Activated naive CD8-positive, alpha-beta T cell treated with anti-CD3 and anti-CD28 coated beads for 36 hours (primary cell): ENCODE data around the gene CDKN2B-AS1. TPM values are rescaled to one million over a fixed set of nuclear protein-coding genes. Genes with fewer than 3 reads are reported as not detected.
"Not testable (repeated sequence)": the region's sequence is repeated elsewhere in the genome, so short reads cannot be mapped to it uniquely, and the experiment has no call there.

Source experiments
- DNase-seq: peaks from one replicate; pipeline ENCODE4 v3.0.0; 2021
- H3K27ac Mint-ChIP-seq: one replicate; pipeline ENCODE4 v1.8.0; 2022; ENCODE audit warnings: mild to moderate bottlenecking, moderate library complexity, mixed read lengths
- H3K27me3 Mint-ChIP-seq: one replicate; pipeline ENCODE4 v1.8.0; 2022; ENCODE audit warnings: mild to moderate bottlenecking, mixed read lengths
- H3K36me3 Mint-ChIP-seq: one replicate; pipeline ENCODE4 v1.8.0; 2021; ENCODE audit warnings: mild to moderate bottlenecking, mixed read lengths
- H3K4me1 Mint-ChIP-seq: one replicate; pipeline ENCODE4 v1.8.0; 2021; ENCODE audit warnings: mixed read lengths
- H3K4me3 Mint-ChIP-seq: one replicate; pipeline ENCODE4 v1.8.0; 2022; ENCODE audit warnings: mild to moderate bottlenecking, moderate library complexity, mixed read lengths
- H3K9me3 Mint-ChIP-seq: one replicate; pipeline ENCODE4 v1.8.0; 2022; ENCODE audit warnings: mixed read lengths
- total RNA-seq, 2 experiments: library from RNA; stranded (reverse); gene quantifications; one replicate each; pipeline ENCODE4 v1.2.3, GENCODE V29; 2021

CDKN2B-AS1 gene
- under 1 TPM in 1 of 2 experiments, not detected in 1; 0.10 TPM for total RNA-seq

DNA sequence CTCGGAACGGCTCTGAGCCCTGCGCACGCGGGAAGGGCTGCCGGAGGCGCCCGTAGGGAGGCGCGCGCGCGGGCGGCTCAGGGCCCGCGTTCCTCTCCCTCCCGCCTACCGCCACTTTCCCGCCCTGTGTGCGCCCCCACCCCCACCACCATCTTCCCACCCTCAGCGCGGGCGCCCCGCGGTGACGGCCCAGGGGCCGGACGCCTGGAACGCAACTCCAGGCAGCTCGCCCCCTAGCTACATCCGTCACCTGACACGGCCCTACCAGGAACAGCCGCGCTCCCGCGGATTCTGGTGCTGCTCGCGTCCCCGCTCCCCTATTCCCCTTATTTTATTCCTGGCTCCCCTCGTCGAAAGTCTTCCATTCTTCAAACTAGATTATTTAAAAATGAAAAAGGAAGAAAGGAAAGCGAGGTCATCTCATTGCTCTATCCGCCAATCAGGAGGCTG lies at the start of gene CDKN2B-AS1:
Gene CDKN2B-AS1, plus strand, starts transcription at position 236 of the 450 bp plus-strand sequence.
- Mint-ChIP-seq H3K27me3 (peaks cover 68% of the 10 kb centered on the region), H3K27ac (peak within 1 kb of the TSS; percentile 87), H3K4me1 (peaks cover 11% of the 10 kb centered on the region), H3K9me3 (peaks cover 9% of the 10 kb centered on the region), H3K36me3 (peaks cover 7% of the 10 kb centered on the region), H3K4me3 (peak within 1 kb of the TSS; percentile 93)
- peak; percentile 48 for DNase-seq

- no peak overlapping the region for H3K4me3 Mint-ChIP-seq
- peaks cover 33% of the 10 kb centered on the region for H3K27me3 Mint-ChIP-seq
- H3K9me3 Mint-ChIP-seq = peaks cover 5% of the 10 kb centered on the region
- H3K36me3 Mint-ChIP-seq = no peaks in the 10 kb centered on the region
- no peak for DNase-seq
- no peaks in the 10 kb centered on the region for H3K4me1 Mint-ChIP-seq
- H3K27ac Mint-ChIP-seq = no peak overlapping the region
Measured at GRCh38 chr9:21945606-21946005, 49.0 kb upstream of the CDKN2B-AS1 start.

GRCh38 chr9:21958833-21959232 lies 35.8 kb upstream of the CDKN2B-AS1 start:
- no peaks in the 10 kb centered on the region for H3K4me1 Mint-ChIP-seq
- H3K27me3 Mint-ChIP-seq = peaks cover 39% of the 10 kb centered on the region

GRCh38 chr9:21959268-21959667 lies 35.3 kb upstream of the CDKN2B-AS1 start:
- H3K36me3 Mint-ChIP-seq, H3K4me3 Mint-ChIP-seq, H3K9me3 Mint-ChIP-seq, H3K4me1 Mint-ChIP-seq, H3K27ac Mint-ChIP-seq, DNase-seq: not testable (repeated sequence)
- peaks cover 41% of the 10 kb centered on the region for H3K27me3 Mint-ChIP-seq

More at GRCh38 chr9:21958833-21959232, 35.8 kb upstream of the CDKN2B-AS1 start:
- Mint-ChIP-seq H3K9me3 (peaks cover 6% of the 10 kb centered on the region), H3K27ac (no peak overlapping the region), H3K4me3 (no peak overlapping the region), H3K36me3 (no peaks in the 10 kb centered on the region)
- DNase-seq = no peak

DNA sequence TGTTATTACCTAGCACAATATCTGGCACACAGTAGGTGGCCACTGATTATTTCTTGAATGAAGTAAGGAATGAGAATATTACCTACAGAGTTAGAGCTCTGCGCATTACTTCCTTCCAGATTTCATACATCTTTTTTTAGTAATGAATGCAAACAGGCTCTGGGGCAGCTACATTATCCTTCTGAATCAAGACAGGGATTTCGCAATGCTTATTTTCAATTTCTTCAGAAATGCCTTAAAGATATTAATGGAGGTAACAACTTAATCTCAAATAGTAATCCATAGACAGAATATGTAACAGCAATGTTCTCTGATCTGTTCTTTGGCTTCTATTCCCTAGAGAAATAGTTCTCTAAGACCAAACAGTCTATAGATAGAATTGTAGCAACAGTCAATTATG lies 33.0 kb upstream of the CDKN2B-AS1 start:
- no peak for DNase-seq
- H3K27ac Mint-ChIP-seq = no peak overlapping the region
- H3K4me1 Mint-ChIP-seq = peaks cover 10% of the 10 kb centered on the region
- no peak overlapping the region for H3K4me3 Mint-ChIP-seq
- peaks cover 13% of the 10 kb centered on the region for H3K9me3 Mint-ChIP-seq
- H3K36me3 Mint-ChIP-seq = peaks cover 4% of the 10 kb centered on the region
- peaks cover 64% of the 10 kb centered on the region for H3K27me3 Mint-ChIP-seq

GRCh38 chr9:21964925-21965385 lies 29.6 kb upstream of the CDKN2B-AS1 start:
- peaks cover 18% of the 10 kb centered on the region for H3K4me1 Mint-ChIP-seq
- peak overlapping the region; percentile 42 for H3K4me3 Mint-ChIP-seq
- no peak overlapping the region for H3K27ac Mint-ChIP-seq
- DNase-seq = peak; percentile 63
- H3K9me3 Mint-ChIP-seq = peaks cover 34% of the 10 kb centered on the region
- H3K27me3 Mint-ChIP-seq = peaks cover 96% of the 10 kb centered on the region
- H3K36me3 Mint-ChIP-seq = peaks cover 14% of the 10 kb centered on the region

GRCh38 chr9:21965401-21965951 lies 29.1 kb upstream of the CDKN2B-AS1 start:
- no peak overlapping the region for H3K27ac Mint-ChIP-seq
- peak overlapping the region; percentile 42 for H3K4me3 Mint-ChIP-seq
- H3K4me1 Mint-ChIP-seq = peaks cover 18% of the 10 kb centered on the region
- H3K27me3 Mint-ChIP-seq = peaks cover 97% of the 10 kb centered on the region
- peaks cover 20% of the 10 kb centered on the region for H3K36me3 Mint-ChIP-seq
- DNase-seq = peak; percentile 38
- H3K9me3 Mint-ChIP-seq = peaks cover 39% of the 10 kb centered on the region

DNA sequence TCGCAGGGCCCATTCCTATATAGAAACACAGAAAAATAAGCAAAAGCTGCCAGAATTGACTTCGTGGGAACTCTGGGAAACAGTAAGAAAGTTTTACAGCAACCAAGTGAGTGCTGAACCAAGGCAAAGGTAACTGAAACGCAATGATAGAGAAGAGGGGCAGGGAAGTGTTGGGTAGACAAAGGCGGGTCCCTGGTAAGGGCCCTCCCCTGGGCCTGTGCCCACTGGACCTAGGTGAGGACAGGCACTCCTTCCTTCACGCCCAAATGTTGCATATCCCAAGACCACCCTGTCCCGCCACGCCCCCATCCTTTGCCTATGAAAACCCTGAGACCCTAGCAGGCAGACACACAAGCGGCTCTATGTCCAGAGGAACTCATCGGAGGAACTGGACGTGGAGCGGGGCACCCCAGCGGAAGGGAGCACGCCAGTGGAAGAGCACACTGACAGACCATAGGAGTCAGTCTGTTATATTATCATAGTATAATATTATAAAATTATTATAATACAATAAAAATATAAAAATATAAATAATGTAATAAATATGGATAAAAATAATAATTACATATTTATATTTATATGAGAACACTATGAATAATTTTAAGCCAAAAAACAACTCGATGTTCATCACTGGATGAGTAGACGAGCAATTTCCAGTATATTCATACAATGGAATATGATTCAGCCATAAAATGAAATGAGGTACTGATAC lies 28.3 kb upstream of the CDKN2B-AS1 start:
- peaks cover 22% of the 10 kb centered on the region for H3K36me3 Mint-ChIP-seq
- DNase-seq = no peak
- H3K4me3 Mint-ChIP-seq = no peak overlapping the region
- H3K27me3 Mint-ChIP-seq = peaks cover 99% of the 10 kb centered on the region
- H3K9me3 Mint-ChIP-seq = peaks cover 41% of the 10 kb centered on the region
- H3K27ac Mint-ChIP-seq = peak overlapping the region; percentile 4
- H3K4me1 Mint-ChIP-seq = peaks cover 20% of the 10 kb centered on the region

DNA sequence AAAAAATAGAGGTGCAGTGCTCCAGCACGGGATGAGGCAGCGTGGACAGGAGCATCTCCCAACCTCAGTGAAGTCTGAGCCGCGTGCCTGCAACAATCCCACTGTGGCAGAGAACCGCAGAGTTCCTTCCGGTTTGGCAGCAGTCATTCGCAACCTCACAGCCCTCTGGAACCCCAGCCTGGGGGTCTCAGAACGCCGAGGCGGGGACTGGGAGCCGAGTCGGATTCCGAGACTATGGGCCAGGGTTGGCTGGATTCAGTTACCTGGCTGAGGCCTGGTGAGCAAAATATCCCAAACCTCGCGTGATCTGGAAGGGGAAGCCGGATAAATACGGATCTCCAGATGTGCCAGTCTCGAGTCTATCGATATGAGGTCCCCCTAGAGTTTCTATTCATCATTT lies 27.4 kb upstream of the CDKN2B-AS1 start:
- H3K4me1 Mint-ChIP-seq = peaks cover 21% of the 10 kb centered on the region
- H3K27ac Mint-ChIP-seq = no peak overlapping the region
- H3K4me3 Mint-ChIP-seq = no peak overlapping the region
- peaks cover 99% of the 10 kb centered on the region for H3K27me3 Mint-ChIP-seq
- DNase-seq = no peak
- peaks cover 42% of the 10 kb centered on the region for H3K9me3 Mint-ChIP-seq
- peaks cover 23% of the 10 kb centered on the region for H3K36me3 Mint-ChIP-seq

DNA sequence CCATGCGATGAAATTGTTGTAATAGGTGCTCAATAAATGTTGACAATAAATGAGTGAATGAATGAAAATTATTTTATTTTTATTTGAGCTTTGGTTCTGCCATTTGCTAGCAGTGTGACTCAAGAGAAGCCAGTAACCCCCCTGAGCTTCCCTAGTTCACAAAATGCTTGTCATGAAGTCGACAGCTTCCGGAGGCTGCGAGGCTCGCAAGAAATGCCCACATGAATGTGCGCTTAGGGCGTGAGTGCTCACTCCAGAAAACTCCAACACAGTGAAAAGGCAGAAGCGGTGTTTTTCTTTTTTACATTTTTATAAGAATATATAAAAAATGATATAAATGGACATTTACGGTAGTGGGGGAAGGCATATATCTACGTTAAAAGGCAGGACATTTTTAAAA lies 26.9 kb upstream of the CDKN2B-AS1 start:
- no peak overlapping the region for H3K27ac Mint-ChIP-seq
- H3K4me3 Mint-ChIP-seq = no peak overlapping the region
- H3K27me3 Mint-ChIP-seq = peaks cover 100% of the 10 kb centered on the region
- peaks cover 21% of the 10 kb centered on the region for H3K4me1 Mint-ChIP-seq
- peaks cover 23% of the 10 kb centered on the region for H3K36me3 Mint-ChIP-seq
- DNase-seq = no peak
- H3K9me3 Mint-ChIP-seq = peaks cover 40% of the 10 kb centered on the region

DNA sequence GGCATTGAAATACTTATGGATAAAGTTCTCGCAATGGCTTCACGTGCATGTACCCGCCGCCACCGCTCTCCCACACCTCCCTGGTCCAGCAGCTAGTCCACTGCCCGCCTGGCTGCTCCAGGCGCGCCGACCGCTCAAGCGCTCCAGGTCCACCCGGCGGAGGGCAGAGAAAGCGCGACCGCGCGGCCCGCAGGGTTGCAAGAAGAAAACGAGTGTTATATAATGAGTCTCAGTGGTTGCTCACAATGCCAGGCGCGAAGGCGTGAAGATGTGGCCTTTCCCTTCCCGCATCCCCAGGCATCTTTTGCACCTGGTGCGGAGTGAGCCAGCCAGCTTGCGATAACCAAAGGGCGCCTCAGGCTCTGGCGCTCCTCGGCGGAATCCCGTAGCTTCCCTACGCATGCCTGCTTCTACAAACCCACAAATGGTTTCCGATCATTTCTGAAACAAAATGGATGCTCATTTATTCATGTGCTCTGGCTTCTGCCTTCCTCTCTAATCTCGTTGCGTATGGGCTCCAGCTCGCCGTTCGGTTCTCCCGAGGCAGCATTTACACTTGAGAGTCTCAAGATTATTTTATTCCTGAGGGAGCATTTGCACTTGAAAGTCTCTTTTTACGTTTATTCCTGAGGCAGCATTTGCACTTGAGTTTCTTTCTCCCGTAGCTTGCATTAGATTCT lies 26.1 kb upstream of the CDKN2B-AS1 start:
- H3K27me3 Mint-ChIP-seq = peaks cover 100% of the 10 kb centered on the region
- peaks cover 36% of the 10 kb centered on the region for H3K9me3 Mint-ChIP-seq
- H3K4me3 Mint-ChIP-seq = no peak overlapping the region
- H3K27ac Mint-ChIP-seq = peak overlapping the region; percentile 55
- H3K36me3 Mint-ChIP-seq = peaks cover 23% of the 10 kb centered on the region
- H3K4me1 Mint-ChIP-seq = peaks cover 24% of the 10 kb centered on the region
- DNase-seq = no peak

- peaks cover 27% of the 10 kb centered on the region for H3K4me1 Mint-ChIP-seq
- H3K36me3 Mint-ChIP-seq = peaks cover 23% of the 10 kb centered on the region
- H3K9me3 Mint-ChIP-seq = peaks cover 36% of the 10 kb centered on the region
- H3K27ac Mint-ChIP-seq = peak overlapping the region; percentile 55
- DNase-seq = no peak
- peaks cover 100% of the 10 kb centered on the region for H3K27me3 Mint-ChIP-seq
- no peak overlapping the region for H3K4me3 Mint-ChIP-seq
Measured at GRCh38 chr9:21969011-21969940, 25.3 kb upstream of the CDKN2B-AS1 start.

- H3K27ac Mint-ChIP-seq = no peak overlapping the region
- peaks cover 100% of the 10 kb centered on the region for H3K27me3 Mint-ChIP-seq
Measured at GRCh38 chr9:21969951-21970799, 24.4 kb upstream of the CDKN2B-AS1 start.

More at GRCh38 chr9:21969951-21970799, 24.4 kb upstream of the CDKN2B-AS1 start:
- H3K36me3 Mint-ChIP-seq = peaks cover 23% of the 10 kb centered on the region
- H3K4me3 Mint-ChIP-seq = no peak overlapping the region
- H3K9me3 Mint-ChIP-seq = peaks cover 36% of the 10 kb centered on the region
- peaks cover 33% of the 10 kb centered on the region for H3K4me1 Mint-ChIP-seq
- DNase-seq = no peak
